HK-2 (cell line): ENCODE data around the gene CRTC3.

ENCODE experiments used
- DNase-seq: peaks from one replicate; pipeline ENCODE4 v3.0.0-alpha.2; 2018; ENCODE audit not compliant: unreplicated experiment

Gene CRTC3

DNA sequence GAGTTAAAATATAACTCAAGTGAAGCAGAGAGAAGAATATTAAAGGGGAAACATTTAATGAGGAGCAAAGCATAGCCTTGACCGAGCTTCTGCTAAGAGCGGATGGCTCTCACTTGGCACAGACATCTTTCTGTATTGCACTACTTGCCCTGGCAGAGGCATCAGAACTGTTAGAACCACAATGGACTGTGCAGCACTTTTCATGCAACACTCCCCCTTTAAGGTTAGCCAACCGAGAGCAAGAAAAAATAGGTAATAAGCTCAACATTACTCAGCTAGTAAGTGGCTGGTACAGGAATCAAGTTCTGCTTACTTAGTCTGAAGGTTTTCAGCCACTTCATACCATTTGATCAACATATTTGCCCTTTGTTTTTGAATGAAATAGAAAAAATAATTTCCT is 33.7 kb downstream of the CRTC3 start:
- DNase-seq = no peak

DNA sequence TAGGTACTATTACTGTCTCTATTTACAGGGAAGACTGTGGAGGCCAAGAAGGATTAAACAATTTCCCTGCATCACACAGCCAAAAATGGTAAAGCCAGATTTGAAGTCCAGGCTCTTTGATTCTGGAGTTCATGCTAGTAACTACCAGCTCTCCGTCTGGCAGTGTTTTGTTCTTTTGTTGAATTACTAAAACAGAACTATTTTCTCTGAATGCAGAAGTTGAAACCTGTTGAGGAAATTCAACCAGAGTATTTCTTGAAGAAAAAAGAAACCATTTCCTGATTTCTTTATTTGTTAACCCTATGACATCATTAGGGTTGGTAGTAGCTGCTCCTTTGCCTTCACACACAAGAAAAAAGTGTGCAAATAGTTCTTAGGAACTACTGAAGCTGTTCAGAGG is 34.3 kb downstream of the CRTC3 start:
- no peak for DNase-seq

DNA sequence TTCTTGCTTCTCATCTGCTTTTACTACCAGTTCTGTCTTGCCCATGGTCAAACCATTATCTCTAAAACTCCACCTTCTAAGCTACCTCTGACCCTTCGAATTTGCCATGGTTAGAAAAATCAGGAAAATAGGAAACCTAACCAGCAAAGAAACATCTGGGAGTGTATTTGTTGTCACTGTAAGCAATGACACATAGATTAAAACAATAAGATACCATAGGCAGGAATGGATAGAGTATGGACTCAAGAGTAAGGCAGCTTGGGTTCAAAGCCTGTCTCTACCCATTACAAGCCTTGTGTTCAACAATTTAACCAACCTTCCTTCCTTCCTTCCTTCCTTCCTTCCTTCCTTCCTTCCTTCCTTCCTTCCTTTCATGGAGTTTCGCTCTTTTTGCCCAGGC is 34.9 kb downstream of the CRTC3 start:
- no peak for DNase-seq

DNA sequence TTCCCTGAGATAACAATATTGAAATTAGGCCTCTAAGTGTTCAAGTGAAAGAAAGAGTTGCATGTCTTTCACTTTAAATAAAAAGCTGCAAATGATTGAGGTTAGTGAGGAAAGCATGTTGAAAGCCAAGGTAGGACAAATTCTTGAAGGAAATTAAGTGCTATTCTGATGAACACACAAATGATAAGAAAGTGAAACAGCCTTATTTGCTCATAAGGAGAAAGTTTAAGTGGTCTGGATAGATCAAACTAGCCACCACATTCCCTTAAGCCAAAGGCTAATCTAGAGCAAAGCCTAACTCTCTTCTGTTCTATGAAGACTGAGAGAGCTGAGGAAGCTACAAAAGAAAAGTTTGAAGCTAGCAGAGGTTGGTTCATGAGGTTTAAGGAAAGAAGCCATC is 36.1 kb downstream of the CRTC3 start:
- no peak for DNase-seq

DNA sequence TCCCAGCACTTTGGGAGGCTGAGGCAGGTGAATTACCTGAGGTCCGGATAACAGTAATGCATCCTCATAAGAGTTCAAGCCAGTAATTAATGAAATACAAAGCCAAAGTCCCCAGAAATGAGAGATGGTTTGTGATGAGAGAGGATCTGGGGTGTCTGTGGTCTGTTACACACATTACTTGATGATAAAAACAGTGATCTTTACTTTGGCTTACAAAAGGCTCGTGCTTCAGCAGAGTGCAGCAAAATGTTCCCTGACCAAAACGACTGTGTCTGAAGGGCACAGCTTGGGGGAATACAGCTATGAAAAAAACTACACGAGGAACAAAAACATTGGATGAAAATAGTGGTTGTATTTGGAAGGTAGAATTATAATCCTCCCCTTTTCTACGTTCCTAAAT is 40.9 kb downstream of the CRTC3 start:
- no peak for DNase-seq

DNA sequence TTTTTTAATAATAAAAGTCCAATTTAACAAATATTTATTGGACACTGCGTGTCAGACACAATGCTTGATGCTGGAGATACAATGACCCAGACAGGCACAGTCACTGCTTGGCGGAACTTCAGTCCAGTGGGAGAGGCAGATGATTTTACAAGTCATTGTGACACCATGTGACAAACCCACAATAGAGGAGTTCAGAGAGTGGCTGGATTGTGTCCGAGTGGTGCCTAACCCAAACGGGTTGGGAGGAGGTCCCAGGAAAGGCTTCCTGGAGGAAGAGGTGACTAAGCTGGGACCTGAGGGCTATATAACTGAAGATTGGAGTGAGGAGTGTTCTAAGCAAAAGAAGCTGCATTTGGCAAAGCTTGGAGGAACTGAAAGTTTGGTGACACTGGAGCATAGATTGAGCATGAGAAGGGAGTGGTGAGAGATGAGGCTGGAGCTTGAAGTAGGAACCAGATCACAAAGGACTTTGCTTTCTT is 41.4 kb downstream of the CRTC3 start:
- no peak for DNase-seq

DNA sequence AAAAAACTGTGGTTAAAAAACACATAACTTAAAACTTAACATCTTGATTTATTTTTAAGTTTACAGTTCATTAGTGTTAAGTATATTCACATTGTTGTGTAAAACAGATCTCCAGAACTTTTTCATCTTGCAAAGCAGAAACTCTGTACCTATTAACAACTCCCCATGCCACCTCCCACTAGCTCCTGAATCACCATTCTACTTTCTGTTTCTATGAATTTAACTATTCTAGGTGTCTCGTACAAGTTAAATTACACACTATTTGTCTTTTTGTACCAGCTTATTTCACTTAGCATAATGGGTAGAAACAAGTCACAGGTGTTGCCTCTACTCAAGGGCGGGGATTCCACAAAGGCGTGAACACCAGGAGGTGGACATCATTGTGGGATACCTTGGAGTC is 43.2 kb downstream of the CRTC3 start:
- DNase-seq = no peak

DNA sequence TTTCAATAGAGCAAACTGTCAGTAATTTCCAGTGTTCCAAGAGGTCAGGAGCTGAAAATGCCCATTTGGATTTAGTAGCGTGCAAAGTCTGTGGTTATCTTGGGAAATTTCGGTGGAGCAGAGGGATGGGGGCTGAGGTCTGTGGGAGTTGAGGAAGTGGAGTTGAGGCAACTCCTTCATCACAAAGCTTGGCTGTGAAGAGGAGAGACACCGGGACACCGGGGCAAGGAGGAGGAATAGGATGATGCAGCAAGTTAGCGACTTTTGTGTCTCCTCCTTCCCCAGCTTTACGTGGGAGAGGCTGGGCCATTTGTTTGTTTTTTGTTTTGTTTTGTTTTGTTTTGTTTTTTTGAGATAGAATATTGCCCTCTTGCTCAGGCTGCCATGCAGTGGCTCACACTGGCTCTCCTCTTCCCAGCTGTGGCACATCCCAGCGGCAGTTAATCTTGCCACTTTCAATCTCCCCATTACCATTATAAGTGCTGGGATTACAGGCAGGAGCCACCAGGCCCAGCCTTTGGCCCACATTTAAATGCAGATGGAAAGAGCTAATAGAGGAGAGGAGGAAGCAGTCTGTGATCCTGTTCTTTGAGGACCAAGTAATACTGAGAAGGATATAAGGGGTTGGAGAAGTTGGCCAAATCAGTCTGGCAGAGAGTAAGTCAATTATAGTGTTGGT is 47.1 kb downstream of the CRTC3 start:
- no peak for DNase-seq

DNA sequence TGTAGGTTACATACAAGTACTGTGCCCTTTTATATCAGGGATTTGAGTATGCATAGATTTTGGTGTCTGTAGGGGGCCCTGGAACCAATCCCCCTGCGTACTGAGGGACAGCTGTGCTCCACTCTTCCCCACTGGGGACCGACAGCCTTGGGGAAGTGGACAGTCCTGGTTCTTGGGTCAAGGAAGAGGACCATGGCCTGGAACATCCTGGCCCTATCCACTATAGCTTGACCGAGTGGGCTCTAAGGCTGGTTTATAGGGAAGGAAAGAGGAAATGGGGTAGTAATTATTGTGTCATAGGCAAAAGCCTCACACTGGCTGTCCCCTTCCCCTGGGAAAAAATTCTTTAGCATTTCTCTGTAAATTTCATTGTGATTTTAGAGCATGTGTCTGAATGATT is 49.5 kb downstream of the CRTC3 start:
- no peak for DNase-seq

DNA sequence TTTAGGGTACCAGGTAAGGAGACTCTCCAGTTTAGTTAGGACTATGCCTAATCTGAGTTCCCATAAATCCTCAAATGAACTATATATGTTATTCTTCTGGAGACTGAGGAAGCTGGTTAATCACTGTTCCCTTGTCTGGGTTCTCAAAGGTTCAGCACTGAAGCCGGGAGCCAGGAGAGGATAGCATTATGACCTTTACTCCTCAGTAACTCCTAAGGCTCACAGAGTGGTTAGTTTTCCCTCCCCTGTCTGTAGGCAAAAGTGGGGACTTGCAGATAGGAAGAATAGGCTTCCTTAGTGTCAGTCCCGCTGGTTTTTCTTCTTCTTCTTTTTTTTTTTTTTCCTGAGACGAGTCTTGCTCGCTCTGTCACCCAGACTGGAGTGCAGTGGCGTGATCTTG is 50.4 kb downstream of the CRTC3 start:
- no peak for DNase-seq

DNA sequence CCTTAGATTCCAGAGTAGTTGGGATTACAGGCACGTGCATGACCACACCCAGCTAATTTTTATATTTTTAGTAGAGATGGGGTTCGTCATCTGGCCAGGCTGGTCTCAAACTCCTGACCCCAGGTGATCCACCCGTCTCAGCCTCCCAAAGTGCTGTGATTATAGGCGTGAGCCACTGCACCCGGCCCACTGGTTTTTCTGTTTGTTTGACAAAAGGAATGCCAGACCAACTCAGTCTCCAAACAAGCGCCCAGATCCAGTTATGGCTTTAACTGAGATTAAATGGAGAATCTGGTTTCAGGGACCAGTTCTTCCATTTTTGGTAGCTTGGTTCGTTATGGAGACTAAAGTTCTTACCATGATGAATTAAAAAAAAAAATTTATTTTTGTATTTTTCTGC is 50.8 kb downstream of the CRTC3 start:
- no peak for DNase-seq

DNA sequence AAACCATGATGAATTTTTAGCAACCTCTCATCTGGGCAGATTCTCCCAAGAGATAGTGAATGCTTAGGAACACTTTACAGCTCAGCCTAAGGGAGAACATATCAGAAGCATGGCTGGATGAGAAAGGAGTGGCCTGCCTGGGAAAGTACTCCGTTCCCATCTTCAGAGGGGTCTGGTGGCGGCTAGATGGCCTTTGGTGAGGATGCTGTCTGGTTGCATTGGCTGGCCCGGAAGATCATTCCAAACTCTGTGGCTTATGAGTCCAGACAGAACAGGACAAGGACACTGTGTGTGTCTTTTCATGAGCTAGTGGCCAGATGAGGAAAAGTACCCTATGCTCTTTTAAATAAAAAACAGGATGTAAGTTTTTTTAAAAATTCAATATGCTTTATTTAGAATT is 51.2 kb downstream of the CRTC3 start:
- no peak for DNase-seq

DNA sequence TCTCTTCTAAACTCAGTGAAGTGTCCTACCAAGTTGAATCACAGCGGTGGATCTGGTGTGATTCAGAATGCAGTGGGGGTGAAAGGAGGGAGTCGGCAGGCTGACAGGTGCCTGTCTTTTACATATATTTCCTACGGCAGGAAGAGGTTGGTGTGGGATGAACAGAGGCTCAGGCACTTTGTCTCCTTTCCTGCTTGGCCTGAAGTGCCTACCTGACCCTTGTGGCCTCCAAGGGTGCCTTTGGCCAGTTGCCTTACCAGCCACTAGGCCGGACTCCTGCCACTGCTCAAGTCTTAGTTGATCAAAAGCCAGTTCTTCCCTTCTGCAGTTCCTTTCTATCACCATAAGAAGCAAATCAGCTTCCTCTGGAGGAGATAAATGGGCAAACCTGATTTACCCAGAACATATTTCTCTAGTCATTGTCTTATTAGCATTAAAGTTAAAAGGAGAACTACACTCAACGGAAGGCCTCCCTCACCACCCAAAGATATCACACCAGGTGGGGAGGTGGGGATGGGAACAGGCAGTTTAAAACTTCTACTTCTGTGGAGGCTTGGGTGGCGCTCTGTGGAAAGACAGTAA is 52.1 kb downstream of the CRTC3 start:
- DNase-seq = no peak

DNA sequence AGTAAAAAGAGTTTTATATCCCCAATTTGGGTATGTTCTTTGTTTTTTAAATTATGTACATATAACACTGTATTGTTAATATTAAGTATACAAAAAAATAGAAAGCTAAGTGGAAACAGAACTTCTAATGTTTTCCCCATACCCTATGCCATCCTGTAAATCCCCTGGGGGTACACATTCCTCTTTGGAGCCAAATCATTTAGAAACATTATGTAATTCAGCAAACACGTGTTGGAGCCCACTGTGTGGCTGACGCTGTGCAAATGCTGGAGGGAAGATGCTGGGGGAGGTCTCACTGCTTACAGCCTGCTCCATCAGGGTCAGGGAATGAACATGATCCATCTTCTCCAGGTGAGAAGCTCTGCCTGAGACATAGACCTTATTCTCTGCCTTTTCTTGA is 52.8 kb downstream of the CRTC3 start:
- DNase-seq = no peak

DNA sequence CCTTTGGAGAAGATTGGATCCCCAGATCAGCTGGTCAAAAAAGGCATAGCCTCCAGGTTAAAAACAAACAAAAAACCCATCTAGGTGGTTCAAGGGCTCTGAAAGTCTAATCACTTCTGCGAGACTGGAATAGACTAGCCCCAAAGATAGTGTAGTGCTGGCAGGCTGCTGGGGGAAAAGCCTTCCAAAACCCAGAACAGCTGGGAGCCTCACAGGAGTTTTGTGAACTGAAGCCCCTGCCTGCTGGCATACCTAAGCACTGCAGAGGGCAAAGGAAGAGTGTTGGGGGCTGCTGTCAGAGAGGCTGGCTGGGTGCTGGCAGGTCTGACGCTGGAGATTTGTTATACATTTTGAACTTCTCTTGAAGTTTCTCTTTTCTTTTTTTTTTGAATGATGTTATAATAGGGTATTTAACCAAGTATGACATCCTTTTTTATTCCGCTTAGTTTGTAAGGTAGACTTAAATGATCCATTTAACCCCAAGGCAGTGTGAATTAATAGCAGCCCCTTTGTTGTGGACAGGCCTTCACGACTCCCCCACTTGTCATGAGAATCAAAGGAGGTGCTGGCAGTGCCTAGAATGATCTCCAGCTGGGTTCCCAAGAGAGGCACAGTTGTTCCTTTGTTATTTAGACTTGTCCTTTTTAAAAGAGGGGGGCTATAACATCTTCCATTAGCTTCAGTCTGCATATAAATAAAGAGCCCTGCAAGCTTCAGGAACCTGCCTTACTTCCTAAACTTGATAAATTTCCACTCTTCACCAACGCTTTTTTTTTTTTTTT is 53.9 kb downstream of the CRTC3 start:
- DNase-seq = no peak

DNA sequence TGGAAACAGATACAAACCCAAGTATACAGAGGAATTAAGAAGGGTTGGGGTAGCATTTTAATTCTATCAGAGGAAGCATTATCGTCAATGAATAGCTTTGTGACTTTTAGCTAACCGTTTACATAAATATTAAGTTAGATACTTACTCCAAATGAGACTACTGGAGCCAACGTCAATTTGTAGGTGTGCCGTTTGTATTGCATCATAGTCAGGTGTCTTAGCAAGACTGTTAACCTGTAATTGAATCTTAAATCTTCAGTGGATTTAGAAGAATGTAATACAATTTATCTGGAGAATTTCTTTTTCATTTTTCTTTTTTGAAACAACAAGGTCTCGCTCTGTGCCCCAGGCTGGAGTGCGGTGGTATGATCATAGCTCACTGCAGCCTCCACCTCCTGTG is 55.1 kb downstream of the CRTC3 start:
- no peak for DNase-seq

DNA sequence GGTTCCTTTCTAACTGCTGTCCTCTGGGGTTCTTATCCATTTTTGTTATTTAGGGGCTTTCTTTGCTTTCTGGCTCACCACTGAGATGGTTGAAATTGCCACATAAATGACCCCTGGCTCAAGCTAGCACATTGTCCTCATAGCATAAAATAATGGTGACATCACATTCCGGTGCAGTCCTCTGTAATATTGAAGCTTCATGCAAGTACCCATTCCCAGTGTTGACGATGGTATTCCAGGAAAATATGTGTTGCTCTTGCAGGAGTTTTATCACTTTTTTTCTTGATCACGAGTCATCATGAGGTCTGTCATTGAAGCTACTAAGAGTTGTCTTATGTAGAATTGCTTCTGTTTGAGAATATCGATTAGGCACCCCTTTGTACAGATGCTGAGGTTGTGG is 56.1 kb downstream of the CRTC3 start:
- DNase-seq = no peak

DNA sequence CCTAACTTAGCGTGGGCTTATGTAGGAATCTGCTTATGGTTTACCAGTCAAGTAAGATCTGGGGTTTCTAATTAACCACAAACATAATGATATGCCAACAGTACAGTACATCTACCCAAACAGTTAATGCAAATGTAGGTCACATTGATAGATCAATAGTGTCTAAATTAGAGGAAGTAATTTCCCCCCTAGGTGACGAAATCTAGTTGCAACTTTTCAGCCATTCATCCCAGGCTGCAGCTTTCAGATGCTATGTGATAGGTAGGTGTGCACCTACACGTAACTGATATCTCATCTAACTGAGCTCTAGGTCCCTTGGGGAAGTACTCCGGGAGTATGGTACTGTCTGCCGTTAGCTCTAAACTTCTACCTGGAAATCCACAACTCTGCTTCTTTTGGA is 57.2 kb downstream of the CRTC3 start:
- no peak for DNase-seq

DNA sequence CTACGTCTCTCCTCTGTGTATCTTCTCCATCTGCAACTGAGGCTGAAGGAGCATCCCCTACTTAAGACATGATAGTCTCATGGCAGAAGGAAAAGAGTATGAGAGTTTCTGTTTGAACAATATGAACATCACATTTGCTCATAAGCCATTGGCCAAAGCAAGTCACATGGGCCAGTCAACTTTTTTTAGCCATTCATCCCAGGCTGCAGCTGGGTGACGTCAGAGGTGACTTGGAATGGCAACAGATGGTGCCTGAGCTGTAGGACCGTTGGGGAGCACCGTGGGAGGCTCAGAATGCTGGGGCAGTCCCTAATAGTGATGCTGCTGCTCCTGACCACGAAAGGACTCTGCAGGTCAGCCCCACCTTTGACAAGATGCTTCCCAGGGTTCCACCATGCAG is 58.7 kb downstream of the CRTC3 start:
- DNase-seq = no peak

DNA sequence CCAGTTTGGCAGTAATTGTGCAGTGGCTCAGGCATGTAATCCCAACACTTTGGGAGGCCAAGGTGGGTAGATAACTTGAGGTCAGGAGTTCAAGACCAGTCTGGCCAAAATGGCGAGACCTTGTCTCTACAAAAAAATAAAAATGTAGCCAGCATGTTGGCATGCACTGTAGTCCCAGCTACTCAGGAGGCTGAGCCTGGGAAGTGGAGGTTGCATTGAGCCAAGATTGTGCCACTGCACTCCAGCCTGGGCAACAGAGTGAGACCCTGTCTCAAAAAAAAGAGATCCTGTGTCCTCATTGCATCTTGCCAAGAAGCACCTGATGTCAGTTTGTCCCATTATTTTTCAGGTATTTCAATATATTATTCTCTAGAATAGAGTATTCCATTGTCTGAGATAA is 61.8 kb downstream of the CRTC3 start:
- DNase-seq = no peak

DNA sequence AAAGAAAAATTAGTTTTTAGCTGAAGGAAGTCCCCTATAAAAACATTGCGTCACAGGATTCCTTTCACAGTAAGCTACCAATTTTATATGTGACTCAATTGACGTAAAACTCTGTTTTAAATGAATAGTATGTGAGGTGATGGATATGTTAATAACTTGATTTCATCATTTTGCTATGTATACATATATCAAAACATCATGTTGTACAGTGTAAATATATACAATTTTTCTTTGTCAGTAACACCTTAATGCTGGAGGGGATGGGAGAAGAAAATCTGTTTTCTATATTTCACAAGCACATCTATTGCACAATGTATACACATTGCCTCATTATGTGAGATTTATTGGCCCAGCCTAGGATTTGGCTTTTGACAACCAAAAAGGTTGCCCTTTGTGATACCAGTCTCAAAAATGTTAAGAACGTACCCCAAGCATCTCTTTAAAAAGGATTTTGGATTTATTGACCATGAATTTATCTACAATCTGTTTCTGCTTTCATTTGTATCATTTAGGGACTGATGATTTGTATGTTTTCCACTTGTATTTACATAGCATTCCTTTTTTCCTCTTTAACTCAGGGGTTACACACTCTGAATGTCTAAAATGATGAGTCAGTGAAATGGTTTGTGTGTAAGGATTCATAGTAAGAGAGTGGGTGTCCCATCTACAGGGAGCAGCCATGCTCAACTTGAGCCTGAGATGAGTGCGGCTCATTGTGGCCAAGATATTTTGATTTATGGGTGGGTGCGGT is 62.6 kb downstream of the CRTC3 start:
- DNase-seq = no peak

DNA sequence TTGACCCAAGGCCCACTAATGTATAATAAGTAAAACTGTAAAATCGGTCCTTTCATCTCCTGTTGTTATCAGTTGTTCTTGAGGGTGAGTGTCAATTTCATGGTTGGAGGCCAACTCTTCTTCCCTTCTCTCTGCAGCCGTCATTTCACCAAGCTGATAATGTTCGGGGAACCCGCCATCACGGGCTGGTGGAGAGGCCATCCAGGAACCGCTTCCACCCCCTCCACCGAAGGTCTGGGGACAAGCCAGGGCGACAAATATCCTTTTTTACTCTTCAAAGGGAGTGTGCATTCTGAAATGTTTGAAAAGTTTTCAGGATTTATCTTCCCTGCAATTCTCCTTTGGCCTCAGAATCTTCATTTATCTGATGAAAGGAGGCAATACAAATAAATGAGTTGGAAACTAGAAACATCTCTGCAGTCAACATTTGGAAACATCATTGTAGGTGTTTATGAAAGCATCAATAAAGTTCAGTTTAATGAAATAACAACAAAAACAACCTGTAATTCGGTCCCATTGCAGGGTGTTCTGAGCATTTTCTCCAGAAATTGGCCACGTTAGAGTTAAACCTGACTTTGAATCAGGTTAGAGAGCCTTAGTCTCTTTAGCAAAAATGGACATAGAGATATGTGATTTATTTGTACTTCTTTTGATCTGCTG is 63.9 kb downstream of the CRTC3 start:
- DNase-seq = no peak
